NCI-H460 (cell line): Measurements from ENCODE around the gene GALK1. TPM values are rescaled to one million over a fixed set of nuclear protein-coding genes. Genes with fewer than 3 reads are reported as not detected.
"Not testable (repeated sequence)": the region's sequence is repeated elsewhere in the genome, so short reads cannot be mapped to it uniquely, and the experiment has no call there.

Source experiments
- DNase-seq: peaks from one replicate; pipeline ENCODE4 v3.0.0-alpha.2; 2016; ENCODE audit warnings: low read depth; ENCODE audit errors: extremely low read depth
- total RNA-seq: library from RNA; depleted of rRNA; stranded (reverse); fragments of >200 nt; shearing (Covaris generic); gene quantifications from 2 replicates; pipeline ENCODE4 v1.2.3, GENCODE V29; 2014

GALK1 gene
- total RNA-seq, 1 experiment from 2014 or later = 21.6 TPM

DNA sequence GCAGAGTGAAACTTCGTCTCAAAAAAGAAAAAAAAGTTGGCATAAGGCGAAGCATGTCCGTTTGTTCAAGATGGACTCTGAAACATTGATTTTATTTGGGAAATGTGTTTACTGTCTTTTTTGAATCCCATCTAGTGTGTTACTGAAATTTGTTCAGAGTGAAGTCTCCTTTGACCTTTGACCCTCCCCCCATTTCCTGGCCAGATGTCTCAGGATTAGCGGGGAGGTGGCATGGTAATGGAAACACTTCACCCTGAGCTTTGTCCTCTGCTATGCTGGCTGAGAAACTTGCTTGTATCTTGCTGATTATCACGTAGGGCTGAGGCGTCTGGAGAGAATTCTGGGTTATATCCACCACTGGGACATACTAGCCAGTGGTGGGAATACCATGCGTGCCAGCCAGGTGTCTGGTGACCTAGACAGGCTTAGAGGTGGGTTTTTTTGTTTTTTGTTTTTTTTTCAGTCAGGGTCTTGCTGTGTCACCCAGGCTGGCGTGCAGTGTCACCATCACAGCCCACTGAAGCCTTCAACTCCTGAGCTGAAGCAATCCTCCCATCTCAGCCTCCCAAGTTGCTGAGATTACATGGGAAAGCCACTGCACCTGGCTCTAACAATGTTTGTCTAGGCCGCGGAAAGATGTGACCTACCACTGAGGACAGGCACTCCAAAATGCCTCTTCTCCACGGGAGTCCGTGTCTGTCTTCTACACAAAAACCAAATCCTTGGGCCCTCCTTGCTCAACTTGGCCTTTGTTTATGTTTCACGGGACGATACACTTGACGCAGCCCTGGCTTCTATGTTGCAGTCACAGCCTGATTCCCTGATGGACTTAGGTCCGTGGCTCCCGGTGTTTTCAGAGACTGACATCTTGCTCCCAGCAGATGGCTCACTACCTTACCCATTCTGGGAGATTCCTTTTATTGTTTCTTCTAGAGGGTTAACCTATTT lies 6.6 kb upstream of the GALK1 start:
- no peak for DNase-seq

DNA sequence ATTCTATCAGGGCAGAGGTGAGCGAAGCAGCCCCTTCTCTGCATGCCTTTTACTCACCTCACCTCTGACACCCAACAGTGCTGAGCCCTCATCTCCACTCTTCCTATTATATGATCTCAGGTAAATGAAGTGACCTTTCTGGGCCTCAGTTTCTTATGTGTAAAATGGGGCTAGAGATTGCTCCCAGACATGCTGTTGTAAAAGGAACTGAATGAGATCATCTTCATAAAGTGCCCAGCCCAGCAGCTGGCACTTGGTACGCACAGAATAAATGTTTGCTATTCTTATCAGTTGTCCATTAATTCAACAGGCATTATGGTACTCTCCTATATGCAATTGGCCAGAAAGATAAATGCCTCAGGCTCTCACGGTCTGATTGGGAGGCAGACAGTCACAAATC lies 4.5 kb upstream of the GALK1 start:
- DNase-seq = no peak

DNA sequence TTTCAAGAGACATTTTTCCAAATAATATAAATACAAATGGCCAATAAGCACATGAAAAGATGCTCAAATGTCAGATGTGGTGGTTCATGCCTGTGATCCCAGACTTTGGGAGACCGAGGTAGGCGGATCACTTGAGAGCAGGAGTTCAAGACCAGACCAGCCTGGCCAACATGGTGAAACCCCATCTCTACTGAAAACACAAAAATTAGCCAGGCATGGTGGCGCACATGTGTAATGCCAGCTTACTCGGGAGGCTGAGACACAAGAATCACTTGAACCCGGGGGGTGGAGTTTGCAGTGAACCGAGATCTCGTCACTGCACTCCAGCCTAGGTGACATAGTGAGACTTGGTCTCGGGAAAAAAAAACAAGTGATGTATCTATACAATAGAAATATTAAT lies 2.9 kb upstream of the GALK1 start:
- DNase-seq = no peak

DNA sequence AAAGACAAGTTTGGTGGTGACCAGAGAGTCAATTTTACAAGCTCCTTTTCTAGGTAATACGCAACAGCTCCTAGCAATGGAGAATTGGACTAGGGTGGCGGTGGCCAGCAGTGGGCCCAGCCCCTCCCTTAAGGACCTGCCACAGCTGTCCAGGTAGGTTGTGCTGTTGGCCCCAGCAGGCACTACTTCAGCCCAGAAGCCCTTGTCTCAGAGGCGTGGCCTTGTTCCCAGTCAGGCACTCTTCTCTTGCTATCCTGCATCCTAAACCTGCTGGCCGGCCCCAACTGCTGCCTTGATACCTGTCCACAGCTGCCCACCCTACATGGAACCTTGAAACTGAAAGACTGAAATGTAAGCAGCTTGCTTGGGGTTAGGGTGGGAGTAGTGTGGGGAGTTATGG lies 989 bp upstream of the GALK1 start:
- DNase-seq = no peak

DNA sequence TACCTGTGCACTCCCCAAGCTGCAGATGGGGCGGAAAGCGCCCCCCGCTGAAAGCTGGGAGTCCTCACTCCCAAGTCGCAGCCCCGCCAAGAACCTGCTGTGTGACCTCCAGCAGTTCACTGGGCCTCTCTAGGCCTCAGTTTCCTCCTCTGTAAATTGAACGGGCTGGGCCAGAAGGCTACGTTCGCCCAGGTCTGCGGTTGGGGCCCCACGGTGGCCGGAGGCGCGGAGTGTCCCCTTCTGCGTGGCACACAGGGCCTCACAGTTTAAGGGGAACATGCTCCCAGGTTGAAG lies 628 bp downstream of the GALK1 start:
- no peak for DNase-seq

DNA sequence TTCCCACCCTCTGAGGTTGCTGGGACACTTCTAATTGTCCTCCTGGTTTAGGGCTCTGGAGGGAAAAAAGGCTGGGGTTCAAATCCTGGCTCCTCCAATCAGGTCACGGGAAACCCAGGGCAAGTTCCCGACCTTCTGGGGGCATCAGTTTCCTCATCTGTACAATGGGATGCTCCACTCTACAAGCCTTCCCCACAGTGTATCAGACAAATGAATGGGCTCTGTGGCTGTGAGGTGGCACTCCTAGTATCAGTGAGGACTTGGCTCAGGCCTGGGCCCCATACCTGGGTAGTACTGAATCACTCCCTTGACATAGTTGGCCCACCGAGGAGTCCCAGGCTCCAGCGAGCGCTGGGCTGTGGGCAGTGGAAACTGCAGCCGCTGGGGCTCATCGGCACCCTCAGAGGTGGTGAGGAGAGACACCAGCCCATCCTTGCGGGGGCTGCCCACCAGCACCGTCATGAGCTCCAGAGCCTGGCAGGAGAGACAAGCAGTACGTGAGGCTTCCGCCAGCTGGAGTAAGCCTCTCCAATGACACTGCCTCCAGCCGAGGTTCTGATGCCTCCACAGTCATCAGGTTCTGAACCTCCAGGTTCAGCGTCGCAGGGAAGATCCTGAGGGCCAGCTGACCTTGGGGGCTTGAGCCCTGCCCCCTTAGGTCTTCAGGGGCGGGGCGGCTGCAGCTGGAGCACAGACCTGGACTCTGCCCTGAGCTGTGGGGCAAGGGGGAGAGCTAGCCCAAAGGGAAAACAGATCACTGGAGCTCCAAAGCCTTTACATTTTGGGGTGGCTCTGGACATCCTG lies 1.2 kb downstream of the GALK1 start:
- no peak for DNase-seq

DNA sequence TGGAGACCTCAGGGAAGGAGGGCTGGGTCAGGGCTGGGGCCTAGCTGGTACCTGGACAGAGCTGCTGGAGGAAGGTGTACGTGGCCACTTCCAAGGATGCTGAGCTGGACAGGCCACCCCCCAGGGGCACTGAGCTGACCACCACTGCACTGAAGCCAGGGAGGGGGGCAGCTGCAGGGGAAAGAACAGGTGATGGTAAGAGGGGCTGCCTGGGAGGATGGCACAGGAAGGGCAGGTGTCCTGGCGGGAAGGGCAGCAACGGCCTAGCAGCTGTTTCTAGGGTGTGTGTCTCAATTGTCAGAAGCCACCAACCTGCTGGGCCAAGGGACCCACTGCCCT lies 1.8 kb downstream of the GALK1 start:
- no peak for DNase-seq

DNA sequence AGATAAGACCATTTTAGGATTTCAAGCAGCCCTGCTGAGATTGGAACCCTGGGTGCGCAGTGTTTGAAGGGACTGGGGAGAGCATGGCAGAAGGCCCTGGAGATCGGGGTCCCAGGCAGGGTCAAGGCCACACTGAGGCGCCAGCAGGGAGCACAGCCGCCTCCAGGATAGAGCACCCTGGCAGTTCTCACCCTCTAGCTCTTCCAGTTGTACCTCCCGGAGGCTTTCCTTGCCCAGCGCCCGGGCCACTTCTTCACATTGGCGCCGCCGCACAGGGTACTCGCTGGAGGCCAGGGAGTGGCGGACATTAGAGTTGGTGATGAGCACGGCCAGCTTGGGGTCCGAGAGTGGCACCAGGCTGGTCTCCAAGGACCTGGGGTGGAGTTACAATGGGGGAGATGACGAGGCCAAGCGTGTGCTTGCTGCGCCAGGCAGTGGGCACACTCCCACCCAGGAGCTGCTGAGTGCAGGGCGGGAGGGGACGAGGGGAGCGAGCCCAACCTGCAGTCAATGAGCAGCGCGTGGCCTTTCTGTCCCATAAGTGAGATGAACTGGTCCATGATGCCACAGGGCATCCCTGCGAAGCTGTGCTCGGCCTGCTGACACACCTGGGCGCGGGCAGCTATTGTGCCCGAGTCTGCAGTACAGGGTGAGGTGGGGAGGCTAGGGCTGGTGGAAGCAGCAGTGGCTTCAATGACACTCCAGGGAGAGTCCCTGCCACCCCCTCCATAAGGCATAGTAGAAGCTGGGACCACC lies 2.3 kb downstream of the GALK1 start:
- no peak for DNase-seq

DNA sequence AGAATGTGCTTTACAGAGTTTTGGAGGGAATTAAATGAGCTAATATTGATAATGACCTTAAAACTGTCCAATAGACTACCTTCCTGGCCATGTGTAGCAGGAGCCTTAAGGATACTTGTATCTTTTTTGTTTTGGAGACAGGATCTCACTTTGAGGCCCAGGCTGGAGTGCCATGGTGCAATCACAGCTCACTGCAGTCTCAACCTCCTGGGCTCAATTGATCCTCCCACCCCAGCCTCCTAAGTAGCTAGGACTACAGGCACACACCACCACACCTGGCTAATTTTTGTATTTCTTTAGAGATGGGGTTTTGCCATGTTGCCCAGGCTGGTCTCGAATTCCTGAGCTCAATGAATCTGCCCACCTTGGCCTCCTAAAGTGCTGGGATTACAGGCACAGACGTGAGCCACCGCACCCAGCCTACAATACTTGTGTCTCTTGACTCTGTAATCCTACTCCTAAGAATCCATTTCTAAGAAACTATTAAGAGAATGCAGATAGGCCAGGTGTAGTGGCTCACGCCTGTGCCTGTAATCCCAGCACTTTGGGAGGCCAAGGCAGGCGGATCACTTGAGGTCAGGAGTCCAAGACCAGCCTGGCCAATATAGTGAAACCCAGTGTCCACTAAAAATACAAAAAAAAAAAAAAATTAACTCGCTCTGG lies 4.9 kb downstream of the GALK1 start:
- DNase-seq = not testable (repeated sequence)

DNA sequence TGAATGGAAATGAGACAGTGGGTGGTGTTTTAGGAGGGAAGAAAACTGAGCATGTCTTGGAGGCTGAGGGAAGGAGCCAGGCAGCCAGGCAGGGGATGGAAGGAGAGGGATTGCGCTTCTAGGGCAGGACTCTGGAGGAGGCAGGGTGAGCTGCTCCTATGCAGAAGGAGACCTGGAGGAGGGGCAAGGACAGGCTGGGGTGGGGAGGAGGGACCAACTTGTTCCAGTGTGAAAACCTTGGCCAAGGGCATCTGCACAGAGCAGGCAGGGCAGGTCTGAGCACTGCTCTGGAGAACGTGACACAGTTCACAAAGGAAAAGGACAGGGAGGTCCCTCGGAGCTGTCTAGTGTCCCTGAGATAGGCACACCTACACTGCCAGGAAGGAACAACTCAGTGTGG lies 5.5 kb downstream of the GALK1 start:
- DNase-seq = no peak

DNA sequence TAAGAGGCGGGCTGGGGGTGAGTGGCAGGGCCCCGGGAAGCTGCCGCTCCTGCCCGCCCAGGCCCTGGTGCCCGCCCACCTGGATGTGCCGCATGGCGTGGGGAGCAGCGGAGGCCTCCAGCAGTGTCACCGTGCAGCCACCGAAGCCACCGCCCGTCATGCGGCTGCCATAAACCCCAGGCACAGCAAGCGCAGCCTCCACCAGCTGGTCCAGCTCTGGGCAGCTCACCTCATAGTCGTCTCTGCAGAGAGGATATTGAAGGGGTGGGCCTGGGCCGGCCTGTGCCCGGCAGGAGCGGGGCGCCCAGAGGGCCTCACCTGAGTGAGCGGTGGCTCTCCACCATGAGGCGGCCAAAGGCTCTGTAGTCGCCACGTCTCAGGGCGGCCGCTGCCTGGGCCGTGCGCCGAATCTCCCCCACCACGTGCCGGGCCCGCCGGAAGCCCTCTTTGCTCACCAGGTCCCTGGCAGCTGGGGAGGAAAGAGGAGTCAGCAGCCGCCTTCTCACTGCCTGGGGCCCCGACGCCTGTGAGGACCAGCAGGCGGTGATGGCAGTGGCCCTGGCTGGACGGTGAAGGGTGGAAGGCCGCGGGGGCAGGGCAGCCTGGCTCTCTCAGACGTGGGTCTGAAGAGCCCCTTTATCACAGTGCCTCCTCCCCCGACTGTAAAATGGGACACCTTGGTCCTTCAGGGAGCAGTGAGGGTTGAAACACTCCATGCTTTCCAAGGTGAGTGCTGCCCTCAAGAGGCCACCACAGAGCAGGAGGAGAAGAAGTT lies 6.7 kb downstream of the GALK1 start:
- no peak for DNase-seq

DNA sequence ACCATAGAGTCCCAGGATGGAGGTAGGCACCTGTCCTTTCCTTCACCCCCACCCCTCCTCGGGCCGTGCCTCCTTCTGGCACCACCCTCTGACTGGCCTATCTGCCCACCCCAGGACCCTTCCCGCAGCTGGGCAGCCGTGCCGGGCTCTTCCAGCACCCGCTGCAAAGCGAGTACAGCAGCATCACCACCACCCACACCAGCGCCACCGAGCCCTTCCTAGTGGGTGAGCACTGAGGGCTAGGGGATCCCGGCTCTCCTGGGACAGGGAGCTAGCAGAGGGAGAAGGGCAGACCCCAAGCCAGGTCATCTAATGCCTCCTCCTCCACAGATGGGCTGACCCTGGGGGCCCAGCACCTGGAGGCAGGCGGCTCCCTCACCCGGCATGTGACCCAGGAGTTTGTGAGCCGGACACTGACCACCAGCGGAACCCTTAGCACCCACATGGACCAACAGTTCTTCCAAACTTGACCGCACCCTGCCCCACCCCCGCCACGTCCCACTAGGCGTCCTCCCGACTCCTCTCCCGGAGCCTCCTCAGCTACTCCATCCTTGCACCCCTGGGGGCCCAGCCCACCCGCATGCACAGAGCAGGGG lies 7.8 kb downstream of the GALK1 start:
- DNase-seq = no peak

DNA sequence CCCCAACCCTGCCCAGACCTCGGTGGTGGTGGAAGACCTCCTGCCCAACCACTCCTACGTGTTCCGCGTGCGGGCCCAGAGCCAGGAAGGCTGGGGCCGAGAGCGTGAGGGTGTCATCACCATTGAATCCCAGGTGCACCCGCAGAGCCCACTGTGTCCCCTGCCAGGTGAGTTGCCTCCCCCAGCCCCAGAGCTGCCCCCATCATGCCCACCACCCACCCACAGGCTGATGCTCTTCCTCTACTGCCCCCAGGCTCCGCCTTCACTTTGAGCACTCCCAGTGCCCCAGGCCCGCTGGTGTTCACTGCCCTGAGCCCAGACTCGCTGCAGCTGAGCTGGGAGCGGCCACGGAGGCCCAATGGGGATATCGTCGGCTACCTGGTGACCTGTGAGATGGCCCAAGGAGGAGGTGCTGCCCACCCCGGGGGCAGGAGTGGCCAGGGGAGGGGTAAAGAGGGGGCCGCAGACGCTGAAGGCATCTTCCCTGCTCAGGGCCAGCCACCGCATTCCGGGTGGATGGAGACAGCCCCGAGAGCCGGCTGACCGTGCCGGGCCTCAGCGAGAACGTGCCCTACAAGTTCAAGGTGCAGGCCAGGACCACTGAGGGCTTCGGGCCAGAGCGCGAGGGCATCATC lies 8.4 kb downstream of the GALK1 start:
- no peak for DNase-seq

DNA sequence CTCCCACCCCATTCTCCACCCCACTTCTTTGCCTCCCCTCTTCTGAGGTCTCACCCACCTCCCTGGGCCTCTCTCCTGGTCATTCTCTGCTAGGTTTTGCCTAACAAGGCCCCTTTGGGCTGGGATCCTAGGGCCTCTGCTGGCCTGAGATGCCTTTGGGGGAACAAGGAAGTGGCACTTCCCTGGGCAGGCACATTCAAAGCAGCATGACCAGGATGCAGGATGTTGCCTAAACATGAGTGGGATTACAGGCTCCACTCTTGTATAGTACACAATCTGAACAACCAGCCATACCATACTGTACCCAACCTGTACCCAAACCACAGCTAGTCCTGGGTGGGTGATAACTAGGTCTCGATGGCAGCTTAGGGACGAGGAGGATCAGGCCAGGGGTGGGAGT lies 9.0 kb downstream of the GALK1 start:
- no peak for DNase-seq

DNA sequence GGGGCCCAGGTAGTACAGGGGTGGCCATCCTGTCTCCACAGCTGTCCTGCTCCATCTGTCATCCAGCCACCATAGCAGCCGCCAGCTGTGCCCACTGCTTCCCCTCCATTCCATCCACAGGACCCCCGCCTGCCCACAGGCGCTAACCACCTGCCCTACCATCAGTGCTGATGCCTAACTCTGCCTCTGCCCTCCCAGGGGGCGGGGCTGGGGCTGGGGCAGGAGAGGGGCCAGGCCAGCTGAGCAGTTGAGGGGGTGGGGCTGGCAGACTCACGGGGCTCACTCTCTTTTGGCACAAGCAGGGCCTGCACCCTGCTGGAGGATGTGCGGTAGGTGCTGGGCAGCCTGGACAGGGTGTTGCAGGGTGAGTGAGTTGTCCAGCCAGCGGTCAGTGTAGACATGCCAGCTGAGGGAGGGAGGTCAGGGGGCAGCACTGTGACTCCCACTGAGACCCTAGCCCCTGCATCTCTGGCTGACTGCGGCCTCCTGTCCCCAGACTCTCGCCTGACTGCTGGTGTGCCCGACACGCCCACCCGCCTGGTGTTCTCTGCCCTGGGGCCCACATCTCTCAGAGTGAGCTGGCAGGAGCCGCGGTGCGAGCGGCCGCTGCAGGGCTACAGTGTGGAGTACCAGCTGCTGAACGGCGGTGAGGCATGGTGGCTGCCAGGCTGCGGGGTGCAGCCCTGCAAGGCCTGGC lies 9.6 kb downstream of the GALK1 start:
- no peak for DNase-seq

DNA sequence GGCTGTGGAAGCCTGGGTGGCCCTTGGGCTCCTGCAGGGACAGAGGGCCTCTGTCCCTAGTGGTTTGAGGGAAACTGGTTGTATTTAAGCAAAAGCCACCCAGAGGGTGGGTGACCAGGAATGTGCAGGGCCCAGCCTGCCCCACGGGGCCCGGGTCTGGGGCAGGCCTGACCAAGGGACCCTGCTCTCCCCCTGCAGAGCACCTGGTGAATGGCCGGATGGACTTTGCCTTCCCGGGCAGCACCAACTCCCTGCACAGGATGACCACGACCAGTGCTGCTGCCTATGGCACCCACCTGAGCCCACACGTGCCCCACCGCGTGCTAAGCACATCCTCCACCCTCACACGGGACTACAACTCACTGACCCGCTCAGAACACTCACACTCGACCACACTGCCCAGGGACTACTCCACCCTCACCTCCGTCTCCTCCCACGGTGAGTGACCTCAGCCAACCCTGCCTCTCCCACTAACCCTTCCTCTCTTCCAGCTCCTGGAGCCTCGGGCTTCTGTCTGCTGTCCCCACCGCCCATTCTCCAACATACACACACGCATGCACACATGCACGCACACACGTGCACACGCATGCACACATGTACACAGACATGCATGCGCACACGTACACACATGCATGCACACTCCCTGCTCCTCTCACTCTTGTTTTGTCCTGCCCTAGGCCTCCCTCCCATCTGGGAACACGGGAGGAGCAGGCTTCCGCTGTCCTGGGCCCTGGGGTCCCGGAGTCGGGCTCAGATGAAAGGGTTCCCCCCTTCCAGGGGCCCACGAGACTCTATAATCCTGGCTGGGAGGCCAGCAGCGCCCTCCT lies 10.4 kb downstream of the GALK1 start:
- DNase-seq = no peak

DNA sequence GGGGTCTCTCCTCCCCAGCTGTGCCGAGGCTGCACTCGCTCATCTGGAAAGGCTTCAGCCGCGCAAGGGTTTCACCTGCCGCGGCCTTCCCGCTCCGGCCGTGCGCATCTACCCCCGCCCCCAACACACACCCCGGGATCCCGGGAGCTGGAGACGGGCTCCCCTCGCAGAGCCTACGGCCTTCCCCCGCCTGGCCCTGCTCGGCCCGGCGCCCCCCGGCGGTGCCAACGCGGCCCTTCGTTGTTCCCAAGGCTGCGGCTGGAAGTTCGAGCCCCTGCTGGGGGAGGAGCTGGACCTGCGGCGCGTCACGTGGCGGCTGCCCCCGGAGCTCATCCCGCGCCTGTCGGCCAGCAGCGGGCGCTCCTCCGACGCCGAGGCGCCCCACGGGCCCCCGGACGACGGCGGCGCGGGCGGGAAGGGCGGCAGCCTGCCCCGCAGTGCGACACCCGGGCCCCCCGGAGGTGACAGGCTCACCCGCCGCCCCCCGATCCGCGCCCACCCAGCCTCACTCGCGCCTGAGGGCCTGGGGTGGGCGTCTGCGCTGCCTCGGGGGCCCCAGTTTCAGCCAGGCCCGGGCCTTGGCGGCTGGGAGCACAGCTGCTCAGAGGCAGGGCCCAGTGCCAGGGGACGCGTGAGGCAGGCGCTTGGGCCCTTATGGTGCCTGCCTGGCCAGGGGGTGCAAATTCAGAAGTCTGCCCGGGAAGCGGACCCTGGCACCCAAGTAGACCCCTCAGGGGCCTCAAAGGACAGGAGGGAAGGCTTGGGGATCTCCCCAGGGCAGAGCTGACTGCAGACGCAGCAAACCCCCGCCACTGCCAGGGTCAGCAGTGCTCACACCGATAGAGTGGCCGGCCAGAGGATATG lies 11.2 kb downstream of the GALK1 start:
- no peak for DNase-seq
